Lower leg skin (tissue), 4 donors: Measurements from ENCODE around the gene SLC39A12. TPM values are rescaled to one million over a fixed set of nuclear protein-coding genes. Genes with fewer than 3 reads are reported as not detected.

ENCODE experiments used
- DNase-seq, 2 donors: peaks; one replicate each; pipeline ENCODE4 v3.0.0-alpha.2; 2019; ENCODE audit warnings: low spot score in 2 of 2
- H3K4me3 ChIP-seq: fragments of 200-600 bp; sonication (generic); 2 replicates; pipeline ENCODE4 v1.5.1; 2017; ENCODE audit warnings: mild to moderate bottlenecking, low read depth; ENCODE audit not compliant: poor library complexity, severe bottlenecking
- CTCF ChIP-seq, 3 donors: fragments of 450-650 bp; IDR thresholded peaks; one replicate each; pipeline ENCODE4 v1.5.1; 2016; ENCODE audit warnings: antibody characterized with exemption in 3 of 3, mild to moderate bottlenecking in 3 of 3, moderate library complexity in 2 of 3
- POLR2A ChIP-seq, 2 donors: fragments of 450-650 bp; IDR thresholded peaks; one replicate each; pipeline ENCODE4 v1.6.1; 2016 to 2017; ENCODE audit warnings: antibody characterized with exemption in 2 of 2, mild to moderate bottlenecking in 1 of 2, moderate library complexity in 1 of 2
- WGBS, 2 donors: methylation state at CpG; one replicate each; pipeline ENCODE4 v1.1.5; 2018; 5-methylcytosine and 5-hydroxymethylcytosine counted together
- intact Hi-C: fragments of 100-400 bp; cut with DNase I; formaldehyde crosslinking; loops from one replicate; pipeline ENCODE4 v1.15.0; 2023; ENCODE audit warnings: low total_unique reads
- total RNA-seq, 4 donors: library from RNA; depleted of rRNA; stranded (reverse); fragments of >200 nt; gene quantifications; one replicate each; pipeline ENCODE4 v1.1.0, GENCODE V29; 2016

Gene SLC39A12
- total RNA-seq, 4 donors from 2014 or later: not detected

DNA sequence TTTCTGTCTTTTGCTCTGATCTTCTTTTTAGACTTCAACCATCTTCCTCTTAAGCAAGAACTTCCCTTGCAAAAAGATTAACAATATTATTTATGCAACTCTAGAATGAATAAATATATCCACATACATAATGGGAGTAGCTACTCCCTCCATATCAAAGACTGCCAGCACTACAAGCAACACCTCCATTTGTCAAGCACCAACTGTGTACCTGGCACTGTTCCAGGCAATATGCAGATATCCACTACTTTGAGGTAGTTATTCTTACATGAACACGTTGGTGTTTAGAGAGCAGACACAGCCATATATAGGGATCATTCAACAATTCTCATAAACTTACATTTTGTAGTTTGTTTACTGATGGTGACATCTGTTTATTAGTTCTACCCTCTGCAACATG lies 104.9 kb downstream of the SLC39A12 start:
- WGBS, 2 donors: 30 to 64% methylated on average over 1 of the region's 1 CpG
- H3K4me3 ChIP-seq: no peak overlapping the region
- no peak for DNase-seq
- TF ChIP-seq CTCF (IDR thresholded peaks at IDR 0.05) (no peak), POLR2A (IDR thresholded peaks at IDR 0.05) (no peak)
- intact Hi-C loops: no loop called here

DNA sequence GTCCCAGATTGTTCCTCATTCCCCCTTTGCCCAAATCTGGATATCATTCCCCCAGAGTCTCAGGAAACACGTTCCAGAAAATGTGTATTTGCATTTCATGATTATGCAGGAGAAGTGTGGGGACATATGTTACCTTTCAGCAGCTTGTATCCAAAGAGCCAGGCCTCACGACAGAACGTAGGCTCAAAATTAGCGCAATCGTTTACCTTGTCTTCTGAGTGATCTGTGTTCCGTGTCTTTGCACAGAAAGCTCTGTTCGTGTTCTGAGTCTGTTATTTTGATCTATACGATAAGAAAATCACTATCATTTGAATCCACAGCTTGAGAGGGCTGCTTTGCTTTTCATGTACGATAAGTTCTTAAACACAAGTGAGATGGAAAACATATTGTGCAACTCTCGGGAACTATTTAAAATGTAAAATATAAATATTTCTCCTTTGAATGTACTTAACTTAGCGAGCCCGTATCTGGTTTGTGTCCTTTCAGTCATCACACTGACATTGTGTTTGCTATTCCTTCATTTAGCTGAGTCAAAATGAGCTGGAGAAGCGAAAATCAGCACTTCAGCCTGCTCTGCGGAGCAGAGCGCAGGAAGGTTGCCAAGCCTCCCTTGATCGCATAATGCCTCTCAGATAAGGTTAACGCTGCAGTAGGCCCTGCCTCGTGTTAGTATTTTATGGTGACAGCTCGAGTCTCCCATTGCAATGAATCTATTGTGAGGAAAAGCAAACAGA lies 108.3 kb downstream of the SLC39A12 start:
- intact Hi-C loops: no loop called here
- H3K4me3 ChIP-seq: no peak overlapping the region
- TF ChIP-seq POLR2A (IDR thresholded peaks at IDR 0.05): no peak
- no peak for TF ChIP-seq CTCF (IDR thresholded peaks at IDR 0.05)
- WGBS, 2 donors: 76 to 82% methylated on average over 19 of the region's 19 CpGs
- DNase-seq: no peak

DNA sequence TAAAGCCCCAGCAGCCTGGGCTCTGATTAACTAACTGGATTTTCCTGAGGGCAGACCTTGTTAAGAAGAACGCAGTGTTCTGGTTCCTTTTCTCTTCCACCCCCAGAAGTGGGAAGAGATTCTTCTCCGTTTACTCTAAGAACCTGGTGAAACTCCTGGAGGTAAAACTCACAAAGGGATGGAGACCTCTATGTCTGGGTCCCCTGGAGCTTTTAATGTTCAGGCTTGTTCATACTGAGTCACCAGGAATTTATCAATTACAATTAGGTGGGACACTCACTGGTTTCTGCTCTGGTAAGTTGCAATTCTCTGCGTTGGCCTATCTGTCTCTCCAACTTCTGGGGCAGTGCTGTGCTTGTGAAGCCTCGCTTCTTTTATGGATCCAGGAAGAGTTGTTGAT lies 115.2 kb downstream of the SLC39A12 start:
- intact Hi-C loops: no loop called here
- no peak overlapping the region for H3K4me3 ChIP-seq
- DNase-seq: no peak
- TF ChIP-seq POLR2A (IDR thresholded peaks at IDR 0.05): no peak
- TF ChIP-seq CTCF (IDR thresholded peaks at IDR 0.05): no peak
- 95 to 97% methylated on average over 4 of the region's 4 CpGs for WGBS, 2 donors

DNA sequence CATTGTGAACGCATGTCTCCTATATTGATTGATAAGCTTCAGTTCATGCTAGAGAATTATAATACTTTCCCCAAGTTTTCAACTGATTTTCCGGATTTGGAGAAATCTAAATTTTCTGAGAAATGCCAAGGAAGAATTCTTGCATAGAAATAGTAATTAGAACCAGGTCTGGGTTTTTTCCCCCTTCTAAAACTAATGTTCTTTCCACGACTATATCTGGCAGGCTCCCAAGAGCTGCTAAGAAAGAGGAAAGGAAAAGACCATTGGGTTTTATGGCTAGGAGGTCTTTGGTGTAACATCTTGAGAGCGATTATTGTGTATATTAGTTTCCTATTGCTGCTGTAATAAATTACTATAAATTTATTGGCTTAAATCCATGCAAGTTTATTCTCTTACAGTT lies 116.7 kb downstream of the SLC39A12 start:
- no peak for TF ChIP-seq CTCF (IDR thresholded peaks at IDR 0.05)
- TF ChIP-seq POLR2A (IDR thresholded peaks at IDR 0.05): no peak
- no peak overlapping the region for H3K4me3 ChIP-seq
- intact Hi-C loops: no loop called here
- no peak for DNase-seq
- 51 to 55% methylated on average over 4 of the region's 4 CpGs for WGBS, 2 donors

- TF ChIP-seq POLR2A (IDR thresholded peaks at IDR 0.05) (no peak), CTCF (IDR thresholded peaks at IDR 0.05) (no peak)
- intact Hi-C loops: no loop called here
- no peak overlapping the region for H3K4me3 ChIP-seq
Observed at GRCh38 chr10:18071591-18071990, 119.9 kb downstream of the SLC39A12 start.

DNA sequence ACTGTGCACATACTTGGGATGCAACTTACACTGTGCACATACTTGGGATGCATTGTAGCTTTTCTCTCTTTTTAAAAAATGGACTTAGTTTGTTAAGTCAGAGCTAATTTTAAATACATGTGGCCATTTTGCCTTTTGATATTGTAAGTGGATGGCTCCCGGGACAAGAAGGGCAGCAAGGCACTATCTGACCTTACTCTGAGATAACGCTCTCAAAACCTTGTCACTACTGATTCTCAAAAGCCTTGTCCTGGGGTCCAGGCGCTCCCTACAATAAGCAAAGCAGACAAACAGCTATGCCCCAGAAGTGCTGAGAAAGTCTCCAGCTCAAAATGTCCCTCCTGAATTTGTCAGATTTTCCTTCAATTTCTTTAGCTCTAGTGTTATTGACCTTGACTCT lies 121.6 kb downstream of the SLC39A12 start:
- intact Hi-C loops: no loop called here
- no peak overlapping the region for H3K4me3 ChIP-seq
- WGBS, 2 donors: 94 to 98% methylated on average over 3 of the region's 3 CpGs
- TF ChIP-seq CTCF (IDR thresholded peaks at IDR 0.05) (no peak), POLR2A (IDR thresholded peaks at IDR 0.05) (no peak)
- no peak for DNase-seq

More at GRCh38 chr10:18071591-18071990, 119.9 kb downstream of the SLC39A12 start:
- DNase-seq: no peak
- WGBS, 2 donors: 39 to 44% methylated on average over 2 of the region's 2 CpGs
